Measurements from ENCODE around the gene SLC6A11.

Gene SLC6A11

DNA sequence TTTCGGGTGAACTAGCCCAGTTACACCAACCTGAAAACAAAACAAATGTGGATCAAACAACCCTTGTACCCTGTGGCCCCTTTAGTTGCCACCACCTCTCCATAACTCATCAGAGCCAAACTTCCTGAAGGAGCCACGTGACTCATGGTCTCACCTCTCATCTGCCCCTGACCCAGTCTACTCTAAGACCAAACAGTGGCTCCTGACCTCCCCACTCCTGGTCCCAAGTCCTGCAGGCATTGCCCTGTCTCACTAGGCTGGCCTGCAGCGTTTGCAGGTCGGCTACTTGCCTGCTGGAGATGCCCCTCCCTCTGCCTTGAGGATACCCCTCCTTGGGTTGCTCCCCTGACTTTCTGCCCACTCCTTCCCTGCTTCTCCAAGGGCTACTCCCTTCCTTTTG is 23.1 kb downstream of the SLC6A11 start:
- no peaks in the 10 kb centered on the region for H3K36me3 Mint-ChIP-seq (ENCODE audit: low read depth)
- peaks cover 3% of the 10 kb centered on the region for H3K27me3 Mint-ChIP-seq (ENCODE audit: low read depth)
- no peaks in the 10 kb centered on the region for H3K4me1 Mint-ChIP-seq (ENCODE audit: low read depth)
- no peak for DNase-seq (ENCODE audit: low spot score)
- H3K4me3 Mint-ChIP-seq = no peak overlapping the region
- no peaks in the 10 kb centered on the region for H3K9me3 Mint-ChIP-seq
- H3K27ac Mint-ChIP-seq = no peak overlapping the region

- H3K4me1 Mint-ChIP-seq (ENCODE audit: low read depth) = no peaks in the 10 kb centered on the region
- H3K36me3 Mint-ChIP-seq (ENCODE audit: low read depth) = no peaks in the 10 kb centered on the region
- H3K27ac Mint-ChIP-seq = no peak overlapping the region
- H3K27me3 Mint-ChIP-seq (ENCODE audit: low read depth) = peaks cover 3% of the 10 kb centered on the region
- no peak for DNase-seq (ENCODE audit: low spot score)
- H3K9me3 Mint-ChIP-seq = no peaks in the 10 kb centered on the region
- no peak overlapping the region for H3K4me3 Mint-ChIP-seq
These were observed 25.1 kb downstream of the SLC6A11 start for GRCh38 chr3:10841100-10841499.

GRCh38 chr3:10843378-10843777 is 27.4 kb downstream of the SLC6A11 start:
- no peaks in the 10 kb centered on the region for H3K36me3 Mint-ChIP-seq (ENCODE audit: low read depth)
- H3K27ac Mint-ChIP-seq = no peak overlapping the region
- H3K4me1 Mint-ChIP-seq (ENCODE audit: low read depth) = no peaks in the 10 kb centered on the region
- H3K27me3 Mint-ChIP-seq (ENCODE audit: low read depth) = no peaks in the 10 kb centered on the region
- H3K4me3 Mint-ChIP-seq = no peak overlapping the region
- no peak for DNase-seq (ENCODE audit: low spot score)
- no peaks in the 10 kb centered on the region for H3K9me3 Mint-ChIP-seq

DNA sequence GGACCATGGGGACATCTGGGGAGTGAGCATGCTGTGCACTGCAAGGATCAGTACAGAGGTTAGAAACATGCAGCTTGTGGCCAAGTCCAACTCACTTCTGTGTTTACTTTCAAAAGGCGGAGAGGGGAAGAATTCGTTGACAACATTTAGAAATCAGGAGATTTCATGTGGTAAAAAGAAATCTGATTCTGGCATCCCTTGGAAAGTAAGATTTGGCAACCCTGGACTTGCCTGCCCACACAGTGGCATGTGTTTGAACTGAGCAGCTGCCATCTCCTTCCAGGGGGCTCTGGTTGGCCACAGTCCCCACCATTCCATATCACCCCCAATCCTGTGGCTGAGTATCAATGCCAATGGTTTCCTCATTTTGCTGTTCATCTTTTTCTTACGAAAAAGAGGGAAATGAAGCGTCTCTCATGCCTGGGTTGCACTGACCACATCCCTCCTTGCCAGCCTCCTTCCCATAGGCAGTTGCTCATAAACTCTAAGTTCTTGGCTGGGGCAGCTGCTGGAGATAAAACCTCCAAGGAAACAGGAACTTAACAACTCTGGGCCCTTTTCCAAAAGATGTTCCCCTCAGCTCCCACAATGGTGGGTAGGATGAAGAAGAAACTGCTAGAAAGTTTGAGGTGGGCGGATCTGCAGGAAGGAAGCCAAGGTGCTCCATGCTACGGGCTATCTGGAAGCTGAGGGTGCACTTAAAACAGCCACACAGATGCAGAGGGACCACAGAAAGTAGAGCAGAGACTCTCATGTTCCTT is 29.2 kb downstream of the SLC6A11 start:
- Mint-ChIP-seq H3K9me3 (no peaks in the 10 kb centered on the region), H3K4me1 (ENCODE audit: low read depth) (no peaks in the 10 kb centered on the region), H3K36me3 (ENCODE audit: low read depth) (no peaks in the 10 kb centered on the region), H3K27me3 (ENCODE audit: low read depth) (no peaks in the 10 kb centered on the region), H3K27ac (no peak overlapping the region), H3K4me3 (no peak overlapping the region)
- DNase-seq (ENCODE audit: low spot score) = no peak

- Mint-ChIP-seq H3K4me3 (no peak overlapping the region), H3K27me3 (ENCODE audit: low read depth) (no peaks in the 10 kb centered on the region), H3K4me1 (ENCODE audit: low read depth) (no peaks in the 10 kb centered on the region), H3K27ac (no peak overlapping the region), H3K36me3 (ENCODE audit: low read depth) (no peaks in the 10 kb centered on the region), H3K9me3 (no peaks in the 10 kb centered on the region)
- no peak for DNase-seq (ENCODE audit: low spot score)
These were observed 30.0 kb downstream of the SLC6A11 start for GRCh38 chr3:10845839-10846656.

GRCh38 chr3:10846657-10846975 is 30.6 kb downstream of the SLC6A11 start:
- Mint-ChIP-seq H3K4me1 (ENCODE audit: low read depth) (no peaks in the 10 kb centered on the region), H3K9me3 (no peaks in the 10 kb centered on the region), H3K27me3 (ENCODE audit: low read depth) (no peaks in the 10 kb centered on the region), H3K27ac (no peak overlapping the region), H3K4me3 (no peak overlapping the region), H3K36me3 (ENCODE audit: low read depth) (no peaks in the 10 kb centered on the region)
- no peak for DNase-seq (ENCODE audit: low spot score)

- no peak for DNase-seq (ENCODE audit: low spot score)
- Mint-ChIP-seq H3K27me3 (ENCODE audit: low read depth) (no peaks in the 10 kb centered on the region), H3K36me3 (ENCODE audit: low read depth) (no peaks in the 10 kb centered on the region)
These were observed 32.2 kb downstream of the SLC6A11 start for GRCh38 chr3:10848261-10848660.

GRCh38 chr3:10852066-10852808 is 36.2 kb downstream of the SLC6A11 start:
- Mint-ChIP-seq H3K9me3 (no peaks in the 10 kb centered on the region), H3K27me3 (ENCODE audit: low read depth) (peaks cover 2% of the 10 kb centered on the region), H3K4me3 (no peak overlapping the region), H3K4me1 (ENCODE audit: low read depth) (no peaks in the 10 kb centered on the region), H3K27ac (no peak overlapping the region), H3K36me3 (ENCODE audit: low read depth) (no peaks in the 10 kb centered on the region)
- no peak for DNase-seq (ENCODE audit: low spot score)

More at GRCh38 chr3:10848261-10848660, 32.2 kb downstream of the SLC6A11 start:
- Mint-ChIP-seq H3K4me3 (no peak overlapping the region), H3K27ac (no peak overlapping the region), H3K9me3 (no peaks in the 10 kb centered on the region), H3K4me1 (ENCODE audit: low read depth) (no peaks in the 10 kb centered on the region)

DNA sequence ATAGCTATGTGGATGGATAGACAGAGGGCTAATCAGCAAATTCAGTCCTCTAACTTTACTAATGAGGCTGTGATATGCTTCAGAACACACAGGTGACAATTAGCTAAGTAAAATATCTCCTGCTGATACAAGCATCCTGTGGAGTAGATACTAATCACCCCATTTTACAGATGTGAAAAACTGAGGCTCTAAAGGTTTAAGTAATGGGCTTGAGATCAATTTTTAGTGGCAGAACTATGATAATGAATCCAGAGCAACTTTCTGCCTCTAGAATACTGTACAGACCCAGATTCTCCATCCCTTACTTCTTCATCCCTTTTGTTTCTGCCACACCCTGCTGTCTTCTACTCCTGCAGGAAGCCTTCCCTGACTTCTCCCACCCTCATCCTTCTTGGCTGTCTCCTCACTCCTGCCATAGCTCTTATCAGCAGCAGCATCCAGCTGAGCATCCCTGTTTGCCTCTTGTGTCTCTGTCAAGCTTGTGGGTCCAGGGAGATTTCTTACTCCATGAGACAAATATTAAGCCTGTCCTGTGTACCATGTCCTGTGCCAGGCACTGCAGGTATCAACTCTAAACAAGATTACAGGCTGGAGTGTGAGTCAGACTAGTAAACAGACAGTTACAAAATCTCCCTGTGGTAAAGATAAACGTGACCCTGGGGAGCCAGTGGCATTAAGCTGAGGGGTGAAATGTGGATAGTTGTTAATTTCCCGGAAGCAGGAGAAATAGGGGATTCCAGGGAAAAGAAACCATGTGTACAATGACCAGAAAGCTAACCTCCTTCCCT is 39.2 kb downstream of the SLC6A11 start:
- H3K4me1 Mint-ChIP-seq (ENCODE audit: low read depth) = no peaks in the 10 kb centered on the region
- no peak for DNase-seq (ENCODE audit: low spot score)
- H3K27me3 Mint-ChIP-seq (ENCODE audit: low read depth) = peaks cover 2% of the 10 kb centered on the region
- H3K9me3 Mint-ChIP-seq = no peaks in the 10 kb centered on the region
- H3K4me3 Mint-ChIP-seq = no peak overlapping the region
- no peak overlapping the region for H3K27ac Mint-ChIP-seq
- no peaks in the 10 kb centered on the region for H3K36me3 Mint-ChIP-seq (ENCODE audit: low read depth)

- Mint-ChIP-seq H3K27ac (no peak overlapping the region), H3K36me3 (ENCODE audit: low read depth) (no peaks in the 10 kb centered on the region), H3K9me3 (no peaks in the 10 kb centered on the region), H3K4me1 (ENCODE audit: low read depth) (no peaks in the 10 kb centered on the region), H3K27me3 (ENCODE audit: low read depth) (peaks cover 2% of the 10 kb centered on the region), H3K4me3 (no peak overlapping the region)
- DNase-seq (ENCODE audit: low spot score) = no peak
These were observed 40.0 kb downstream of the SLC6A11 start for GRCh38 chr3:10855871-10856662.

GRCh38 chr3:10857235-10857634 is 41.2 kb downstream of the SLC6A11 start:
- H3K4me1 Mint-ChIP-seq (ENCODE audit: low read depth) = no peaks in the 10 kb centered on the region
- no peak overlapping the region for H3K4me3 Mint-ChIP-seq
- DNase-seq (ENCODE audit: low spot score) = no peak
- H3K27me3 Mint-ChIP-seq (ENCODE audit: low read depth) = peaks cover 2% of the 10 kb centered on the region
- no peaks in the 10 kb centered on the region for H3K9me3 Mint-ChIP-seq
- H3K27ac Mint-ChIP-seq = no peak overlapping the region
- no peaks in the 10 kb centered on the region for H3K36me3 Mint-ChIP-seq (ENCODE audit: low read depth)

DNA sequence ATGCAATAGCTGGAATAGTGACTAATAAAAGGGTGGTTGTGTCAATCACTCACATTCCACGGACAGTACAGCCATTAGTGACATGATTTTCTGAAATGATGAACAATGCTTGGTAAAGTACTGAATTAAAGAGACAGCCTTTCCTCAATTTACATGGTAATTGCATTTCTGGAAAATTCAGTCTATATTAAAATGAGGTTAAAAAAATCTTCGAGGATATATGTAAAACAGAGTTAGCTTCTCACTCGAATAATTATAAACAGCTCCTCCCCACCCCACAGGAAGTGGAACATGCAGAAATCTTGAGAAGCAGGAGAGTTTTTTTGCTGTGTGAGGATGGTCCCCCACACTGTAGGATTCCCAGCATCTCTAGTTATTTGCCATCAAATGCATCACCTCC is 42.1 kb downstream of the SLC6A11 start:
- Mint-ChIP-seq H3K4me1 (ENCODE audit: low read depth) (no peaks in the 10 kb centered on the region), H3K27ac (no peak overlapping the region), H3K9me3 (no peaks in the 10 kb centered on the region), H3K27me3 (ENCODE audit: low read depth) (peaks cover 2% of the 10 kb centered on the region), H3K36me3 (ENCODE audit: low read depth) (no peaks in the 10 kb centered on the region), H3K4me3 (no peak overlapping the region)
- DNase-seq (ENCODE audit: low spot score) = no peak

DNA sequence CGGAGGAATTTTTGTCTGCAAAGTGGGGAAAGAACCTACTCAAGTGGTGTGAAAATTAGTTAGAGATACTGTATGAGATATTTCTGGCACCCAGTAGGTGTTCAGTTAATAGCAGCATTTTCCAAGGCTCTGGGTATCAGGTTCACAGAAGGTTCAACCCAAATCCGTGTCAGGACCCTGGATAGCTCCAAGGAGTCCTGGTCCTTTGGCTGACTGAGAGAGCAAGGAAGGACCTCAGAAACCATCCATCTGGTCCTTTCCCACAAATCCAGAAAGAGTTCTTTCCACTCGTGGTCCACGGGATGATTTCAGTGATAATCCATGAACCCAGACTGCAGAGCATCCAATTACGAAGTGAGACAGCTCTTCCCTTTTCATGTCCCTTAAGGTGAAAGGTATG is 51.4 kb downstream of the SLC6A11 start:
- H3K4me3 Mint-ChIP-seq = no peak overlapping the region
- DNase-seq (ENCODE audit: low spot score) = no peak
- no peaks in the 10 kb centered on the region for H3K9me3 Mint-ChIP-seq
- H3K27me3 Mint-ChIP-seq (ENCODE audit: low read depth) = no peaks in the 10 kb centered on the region
- no peaks in the 10 kb centered on the region for H3K36me3 Mint-ChIP-seq (ENCODE audit: low read depth)
- H3K4me1 Mint-ChIP-seq (ENCODE audit: low read depth) = no peaks in the 10 kb centered on the region
- H3K27ac Mint-ChIP-seq = no peak overlapping the region

All from T-helper 2 cell treated with Interferon-gamma antibody and Interleukin-4, amounts not matched to agents 5 μg/mL and 100 μg/mL, for 36 hours (primary cell).